Fibroblast of the aortic adventitia (primary cell): ENCODE results near the gene PFN3. TPM values are rescaled to one million over a fixed set of nuclear protein-coding genes. Genes with fewer than 3 reads are reported as not detected.
"Not testable (repeated sequence)": the region's sequence is repeated elsewhere in the genome, so short reads cannot be mapped to it uniquely, and the experiment has no call there.

Experiments
- DNase-seq: peaks from one replicate; pipeline ENCODE4 v3.0.0-alpha.2; 2010; ENCODE audit warnings: low read depth
- H3K4me3 ChIP-seq: 2 replicates; pipeline ENCODE4 v1.5.1; 2011; ENCODE audit warnings: low read depth, mild to moderate bottlenecking, control low read depth, low read length, moderate library complexity
- total RNA-seq: library from RNA; depleted of rRNA; stranded (reverse); fragments of >200 nt; gene quantifications from 2 replicates; pipeline ENCODE4 v1.2.3, GENCODE V29; 2012; ENCODE audit warnings: low replicate concordance
- TF ChIP-seq, protein P1 (sequence below): IDR thresholded peaks from 2 replicates; pipeline ENCODE4 v1.5.1; 2011; ENCODE audit warnings: mild to moderate bottlenecking, low read length, control low read depth, inconsistent platforms; ENCODE audit not compliant: insufficient read depth

PFN3 gene
- total RNA-seq, 1 donor, result not detected

DNA sequence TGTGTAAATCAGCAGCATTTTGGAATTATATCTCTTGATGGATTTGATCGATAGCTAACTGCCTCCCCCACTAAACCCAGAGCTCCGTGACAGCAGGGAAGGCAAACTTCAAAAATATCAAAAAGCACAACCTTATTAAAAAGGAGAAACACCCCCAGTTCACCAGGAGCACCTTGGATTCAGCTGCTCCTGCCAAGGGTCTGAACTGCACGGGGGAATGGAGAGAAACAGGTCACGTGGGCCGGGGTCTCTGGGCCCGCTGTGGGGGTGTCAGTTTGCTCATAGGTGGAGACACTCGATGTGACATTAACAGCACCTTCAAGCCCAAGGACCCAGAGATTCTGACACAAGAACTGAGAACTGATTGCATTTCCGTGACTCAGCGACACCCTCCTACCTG, 17.3 kb downstream of the PFN3 start:
- no peak for DNase-seq
- TF ChIP-seq, protein P1, sequence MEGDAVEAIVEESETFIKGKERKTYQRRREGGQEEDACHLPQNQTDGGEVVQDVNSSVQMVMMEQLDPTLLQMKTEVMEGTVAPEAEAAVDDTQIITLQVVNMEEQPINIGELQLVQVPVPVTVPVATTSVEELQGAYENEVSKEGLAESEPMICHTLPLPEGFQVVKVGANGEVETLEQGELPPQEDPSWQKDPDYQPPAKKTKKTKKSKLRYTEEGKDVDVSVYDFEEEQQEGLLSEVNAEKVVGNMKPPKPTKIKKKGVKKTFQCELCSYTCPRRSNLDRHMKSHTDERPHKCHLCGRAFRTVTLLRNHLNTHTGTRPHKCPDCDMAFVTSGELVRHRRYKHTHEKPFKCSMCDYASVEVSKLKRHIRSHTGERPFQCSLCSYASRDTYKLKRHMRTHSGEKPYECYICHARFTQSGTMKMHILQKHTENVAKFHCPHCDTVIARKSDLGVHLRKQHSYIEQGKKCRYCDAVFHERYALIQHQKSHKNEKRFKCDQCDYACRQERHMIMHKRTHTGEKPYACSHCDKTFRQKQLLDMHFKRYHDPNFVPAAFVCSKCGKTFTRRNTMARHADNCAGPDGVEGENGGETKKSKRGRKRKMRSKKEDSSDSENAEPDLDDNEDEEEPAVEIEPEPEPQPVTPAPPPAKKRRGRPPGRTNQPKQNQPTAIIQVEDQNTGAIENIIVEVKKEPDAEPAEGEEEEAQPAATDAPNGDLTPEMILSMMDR, result no peak
- H3K4me3 ChIP-seq, result no peak overlapping the region

DNA sequence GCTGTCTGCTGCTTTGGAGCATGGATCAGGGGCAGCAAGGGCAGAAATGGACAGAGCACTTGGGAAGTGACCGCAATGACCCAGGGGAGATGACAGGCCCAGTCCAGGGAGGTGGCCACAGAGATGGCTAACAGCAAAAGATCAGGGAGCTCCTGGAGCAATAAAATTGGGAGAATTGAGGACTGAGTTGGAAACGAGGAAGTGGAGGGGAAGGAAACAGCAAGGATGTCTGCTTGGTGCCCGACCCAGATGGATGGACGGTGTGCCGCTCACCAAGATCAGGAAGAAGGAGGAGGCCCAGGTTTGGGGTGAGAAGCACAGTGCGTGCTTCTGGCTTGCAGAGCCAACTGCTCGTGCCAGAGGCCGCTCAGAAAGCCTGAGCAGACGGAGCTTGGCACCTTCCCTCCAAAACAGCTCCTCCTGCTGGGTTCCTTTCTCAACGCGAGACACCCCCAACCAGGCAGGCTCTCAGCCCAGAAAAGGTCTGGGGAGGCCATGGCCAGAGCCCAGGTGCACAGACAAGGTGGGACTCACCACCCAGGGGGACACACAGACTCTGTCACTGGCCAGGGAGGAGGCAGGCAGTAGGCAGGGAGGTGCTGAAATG, 17.9 kb downstream of the PFN3 start:
- TF ChIP-seq, protein P1, result peak; percentile 55
- H3K4me3 ChIP-seq, result no peak overlapping the region
- DNase-seq, result peak; percentile 48

DNA sequence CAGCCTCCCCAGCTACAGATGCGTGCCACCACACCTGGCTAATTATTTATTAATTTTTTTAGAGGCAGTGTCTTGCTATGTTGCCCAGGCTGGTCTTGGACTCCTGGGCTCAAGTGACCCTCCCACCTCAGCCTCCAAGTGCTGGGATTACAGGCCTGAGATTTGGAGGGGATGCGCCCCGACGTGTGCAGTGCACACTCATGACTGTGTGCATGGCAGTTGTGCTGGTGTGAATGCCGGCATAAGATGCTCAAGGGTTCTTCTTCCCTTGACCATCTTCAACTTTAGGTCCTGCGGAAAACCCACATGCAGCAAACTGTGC, 19.7 kb downstream of the PFN3 start:
- DNase-seq, result no peak
- TF ChIP-seq, protein P1, result no peak
- H3K4me3 ChIP-seq, result no peak overlapping the region

DNA sequence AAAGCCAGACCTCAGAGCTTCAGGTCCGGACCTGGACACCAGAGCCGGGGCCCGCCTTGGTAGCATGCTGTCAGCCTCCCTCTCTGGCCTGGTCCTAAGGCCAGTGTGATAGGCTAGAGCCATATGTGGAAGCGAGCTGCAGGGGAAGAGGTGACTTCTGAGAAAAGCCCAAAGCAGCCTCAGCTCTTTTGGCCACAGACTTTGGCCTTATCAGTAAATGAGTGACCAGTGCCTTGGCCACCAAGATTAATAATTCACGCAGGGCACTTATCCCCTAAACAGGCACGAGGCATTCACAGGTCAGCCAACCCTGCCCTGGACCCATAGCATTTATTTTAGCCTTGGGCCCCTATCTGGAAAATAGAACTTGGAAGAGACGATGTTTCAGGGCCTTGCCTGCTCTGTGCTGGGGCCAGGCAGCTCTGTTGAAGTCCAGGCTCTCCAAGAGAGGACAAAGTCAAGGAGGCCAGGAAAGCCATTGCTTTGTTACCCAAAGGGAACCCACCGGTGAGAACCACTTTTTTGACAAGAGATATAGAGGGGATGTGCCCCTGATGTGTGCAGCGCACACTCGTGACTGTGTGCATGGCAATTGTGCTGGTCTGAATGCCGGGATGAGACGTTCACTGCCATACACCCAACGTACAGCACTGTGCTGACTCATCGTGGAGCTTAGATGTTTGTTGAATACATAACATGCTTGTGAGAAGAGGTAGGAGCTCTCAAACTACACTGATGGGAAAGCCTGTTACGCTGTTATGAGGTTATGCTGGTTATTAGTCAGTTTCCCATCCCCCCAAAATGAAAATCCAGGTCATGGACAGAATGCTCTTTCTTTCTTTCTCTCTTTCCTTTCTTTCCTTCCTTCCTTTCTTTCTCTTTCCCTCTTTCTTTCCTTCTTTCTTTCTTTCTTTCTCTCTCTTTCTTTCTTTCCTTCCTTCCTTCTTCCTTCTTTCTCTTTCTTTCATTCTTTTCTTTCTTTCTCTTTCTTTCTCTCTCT, 21.3 kb downstream of the PFN3 start:
- H3K4me3 ChIP-seq, result no peak overlapping the region
- TF ChIP-seq, protein P1, result no peak
- peak; percentile 54 for DNase-seq

DNA sequence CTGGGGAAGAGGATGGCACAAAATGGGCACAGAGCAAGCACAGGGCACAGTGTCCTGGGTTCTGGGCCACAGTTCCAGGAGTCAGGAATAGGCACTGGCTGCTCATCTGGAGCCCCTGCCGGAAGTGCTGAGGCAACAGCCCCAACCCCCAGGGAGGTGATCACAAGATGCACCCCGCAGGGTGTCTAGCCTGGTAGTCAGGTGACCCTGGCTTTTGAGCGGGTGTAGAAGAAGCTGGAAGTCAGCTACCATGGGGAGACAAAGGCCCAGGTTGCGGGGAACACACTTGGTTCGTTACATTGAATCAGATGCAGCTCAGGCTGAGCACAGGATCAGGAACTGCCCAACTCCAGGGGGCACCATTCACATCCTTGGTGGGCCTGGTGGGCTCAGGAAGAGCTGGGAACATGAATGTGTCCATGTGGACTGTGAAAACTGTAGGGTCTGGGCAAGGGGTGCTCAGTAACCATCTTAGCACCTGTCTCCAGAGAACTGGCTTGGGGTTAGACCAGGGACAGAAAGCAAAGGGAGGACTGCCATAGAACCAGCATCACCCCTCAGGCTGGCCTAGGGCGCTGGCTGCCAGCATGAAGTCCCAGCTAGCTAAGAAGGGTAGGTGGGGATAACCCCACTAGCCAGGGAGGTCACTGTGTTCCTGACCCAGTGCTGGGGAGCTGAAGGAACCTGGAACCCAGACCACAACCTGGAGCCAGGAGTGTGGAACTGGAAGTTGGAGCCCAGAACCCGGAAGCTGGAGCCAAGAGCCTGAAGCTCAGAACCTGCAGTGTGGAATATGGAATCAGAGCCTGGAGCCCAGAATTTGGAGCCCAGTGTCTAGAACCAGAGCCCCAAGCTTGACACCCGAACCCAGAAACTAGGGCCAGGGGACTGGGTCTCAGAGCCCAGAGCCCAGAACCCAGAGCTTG, 22.3 kb downstream of the PFN3 start:
- TF ChIP-seq, protein P1, result no peak
- H3K4me3 ChIP-seq, result no peak overlapping the region
- no peak for DNase-seq

DNA sequence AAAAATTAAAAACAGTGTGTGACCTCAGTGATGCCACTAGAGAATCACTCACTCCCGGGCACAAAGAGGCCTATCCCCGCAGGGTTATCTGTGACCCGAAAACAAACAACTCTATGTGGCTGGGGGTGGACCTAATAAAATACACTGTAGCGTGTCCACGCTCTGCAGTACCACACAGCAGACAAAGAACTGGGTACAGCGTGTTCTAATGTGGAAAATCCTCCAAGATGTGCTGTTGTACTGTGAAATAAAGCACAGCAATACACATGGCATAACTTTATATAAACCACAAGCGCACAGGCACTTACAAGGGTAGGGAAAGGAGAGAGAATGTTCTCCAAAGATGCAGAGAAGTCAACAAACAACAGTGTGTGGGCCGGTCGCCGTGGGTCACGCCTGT, 24.4 kb downstream of the PFN3 start:
- no peak for DNase-seq
- H3K4me3 ChIP-seq, result no peak overlapping the region
- TF ChIP-seq, protein P1, result no peak

DNA sequence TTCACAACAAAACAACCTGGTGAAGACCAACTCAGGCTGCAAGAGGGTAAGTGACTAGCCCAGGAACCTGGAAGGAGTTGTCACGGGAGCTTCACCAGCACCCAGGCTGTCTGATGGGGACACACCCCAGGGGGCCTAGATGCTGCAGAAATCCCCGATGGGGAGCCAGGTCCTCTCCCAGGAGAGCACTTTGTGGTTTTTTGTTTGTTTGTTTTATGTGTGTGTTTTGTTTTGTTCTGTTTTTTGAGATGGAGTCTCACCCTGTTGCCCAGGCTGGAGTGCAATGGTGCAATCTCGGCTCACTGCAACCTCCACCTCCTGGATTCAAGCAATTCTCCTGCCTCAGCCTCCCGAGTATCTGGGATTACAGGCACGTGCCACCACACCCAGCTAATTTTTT, 24.9 kb downstream of the PFN3 start:
- DNase-seq, H3K4me3 ChIP-seq: not testable (repeated sequence)
